Measurements from ENCODE around the gene SLC2A8. TPM values are rescaled to one million over a fixed set of nuclear protein-coding genes. Genes with fewer than 3 reads are reported as not detected.

The SLC2A8 gene
- total RNA-seq, 1 experiment from 2014 or later = 29.0 TPM

- Histone ChIP-seq H3K27ac (ENCODE audit: low read length) (no peak overlapping the region), H3K9ac (ENCODE audit: low read length) (no peak overlapping the region), H3K9me3 (ENCODE audit: low read length) (no peaks in the 10 kb centered on the region), H3K27me3 (ENCODE audit: low read length) (no peaks in the 10 kb centered on the region), H3K4me2 (ENCODE audit: low read length) (no peak overlapping the region), H3F3A (ENCODE audit: low read length, unreplicated experiment) (no peaks in the 10 kb centered on the region), H3K4me1 (ENCODE audit: insufficient read depth, low read length) (no peaks in the 10 kb centered on the region), H3K36me3 (ENCODE audit: low read depth, low read length) (no peaks in the 10 kb centered on the region), H4K20me1 (ENCODE audit: low read length) (no peaks in the 10 kb centered on the region), H2AFZ (ENCODE audit: low read length) (no peak overlapping the region), H3K79me2 (ENCODE audit: low read length) (no peaks in the 10 kb centered on the region), H3K4me3 (ENCODE audit: low read length) (no peak overlapping the region), H3K9me2 (replicated peaks; ENCODE audit: low read length) (no peaks in the 10 kb centered on the region)
- ATAC-seq (no peak), DNase-seq (no peak)
- no peak for TF ChIP-seq EZH2phosphoT487 (IDR thresholded peaks at IDR 0.05; ENCODE audit: borderline replicate concordance, low read length)
- TF ChIP-seq EZH2 (IDR thresholded peaks at IDR 0.05; ENCODE audit: low read length, unreplicated experiment) = no peak
- BruUV-seq (replicated peaks) = no TSS peak
- POLR2A ChIA-PET (ENCODE audit: unreplicated experiment) = no interaction called here
- intact Hi-C loops (cut with micrococcal nuclease) = no loop called here
- CTCF ChIA-PET = no interaction called here
Observed at GRCh38 chr9:127370672-127371648, 26.0 kb upstream of the SLC2A8 start.

- Histone ChIP-seq H3K9me2 (replicated peaks; ENCODE audit: low read length) (no peaks in the 10 kb centered on the region), H3K79me2 (ENCODE audit: low read length) (no peaks in the 10 kb centered on the region), H3K4me1 (ENCODE audit: insufficient read depth, low read length) (no peaks in the 10 kb centered on the region), H4K20me1 (ENCODE audit: low read length) (no peaks in the 10 kb centered on the region), H3K4me3 (ENCODE audit: low read length) (no peak overlapping the region), H3K9me3 (ENCODE audit: low read length) (no peaks in the 10 kb centered on the region), H3F3A (ENCODE audit: low read length, unreplicated experiment) (no peaks in the 10 kb centered on the region), H3K27ac (ENCODE audit: low read length) (no peak overlapping the region), H3K27me3 (ENCODE audit: low read length) (no peaks in the 10 kb centered on the region), H2AFZ (ENCODE audit: low read length) (no peak overlapping the region), H3K36me3 (ENCODE audit: low read depth, low read length) (no peaks in the 10 kb centered on the region), H3K4me2 (ENCODE audit: low read length) (no peak overlapping the region), H3K9ac (ENCODE audit: low read length) (no peak overlapping the region)
- ChIA-PET POLR2A (ENCODE audit: unreplicated experiment) (interaction anchor here (0.7 kb wide), 1 partner anchor 23 kb away, joined by 14 read pairs; no protein-coding TSS in a partner anchor), CTCF (no interaction called here)
- DNase-seq (no peak), ATAC-seq (no peak)
- intact Hi-C loops (cut with micrococcal nuclease) = loop anchor here (10.0 kb wide), 1 partner anchor 46 kb away; no protein-coding TSS in a partner anchor
- TF ChIP-seq EZH2 (IDR thresholded peaks at IDR 0.05; ENCODE audit: low read length, unreplicated experiment) (no peak), EZH2phosphoT487 (IDR thresholded peaks at IDR 0.05; ENCODE audit: borderline replicate concordance, low read length) (no peak), CTCF (conservative IDR thresholded peaks at IDR 0.05; ENCODE audit: low read depth, low read length) (no peak)
- no TSS peak for BruUV-seq (replicated peaks)
Observed at GRCh38 chr9:127380479-127380878, 16.5 kb upstream of the SLC2A8 start.

- Histone ChIP-seq H3K4me3 (ENCODE audit: low read length) (no peak overlapping the region), H3K9ac (ENCODE audit: low read length) (no peak overlapping the region), H3K4me1 (ENCODE audit: insufficient read depth, low read length) (no peaks in the 10 kb centered on the region; the same call in 1 of the 2 replicates), H3K27ac (ENCODE audit: low read length) (no peak overlapping the region), H3K79me2 (ENCODE audit: low read length) (no peaks in the 10 kb centered on the region), H3F3A (ENCODE audit: low read length, unreplicated experiment) (no peaks in the 10 kb centered on the region), H3K4me2 (ENCODE audit: low read length) (no peak overlapping the region), H4K20me1 (ENCODE audit: low read length) (no peaks in the 10 kb centered on the region), H3K36me3 (ENCODE audit: low read depth, low read length) (no peaks in the 10 kb centered on the region), H2AFZ (ENCODE audit: low read length) (no peak overlapping the region), H3K9me3 (ENCODE audit: low read length) (no peaks in the 10 kb centered on the region), H3K9me2 (replicated peaks; ENCODE audit: low read length) (no peaks in the 10 kb centered on the region), H3K27me3 (ENCODE audit: low read length) (no peaks in the 10 kb centered on the region)
- TF ChIP-seq CTCF (conservative IDR thresholded peaks at IDR 0.05; ENCODE audit: low read depth, low read length) (no peak), EZH2 (IDR thresholded peaks at IDR 0.05; ENCODE audit: low read length, unreplicated experiment) (no peak), EZH2phosphoT487 (IDR thresholded peaks at IDR 0.05; ENCODE audit: borderline replicate concordance, low read length) (no peak)
- ChIA-PET POLR2A (ENCODE audit: unreplicated experiment) (no interaction called here), CTCF (no interaction called here)
- no TSS peak for BruUV-seq (replicated peaks)
- DNase-seq = no peak
- intact Hi-C loops (cut with micrococcal nuclease) = loop anchor here (10.0 kb wide), 1 partner anchor 48 kb away; no protein-coding TSS in a partner anchor
- no peak for ATAC-seq
Observed at GRCh38 chr9:127382541-127382940, 14.4 kb upstream of the SLC2A8 start.

Data from PC-3 (cell line).